ENCODE data around the gene CTTNBP2. TPM values are rescaled to one million over a fixed set of nuclear protein-coding genes. Genes with fewer than 3 reads are reported as not detected.

CTTNBP2 gene
- total and polyA plus RNA-seq, 2 donors (not counting 1 experiment from before 2014, with no cell fraction given), result 0.04 to 0.27 TPM

DNA sequence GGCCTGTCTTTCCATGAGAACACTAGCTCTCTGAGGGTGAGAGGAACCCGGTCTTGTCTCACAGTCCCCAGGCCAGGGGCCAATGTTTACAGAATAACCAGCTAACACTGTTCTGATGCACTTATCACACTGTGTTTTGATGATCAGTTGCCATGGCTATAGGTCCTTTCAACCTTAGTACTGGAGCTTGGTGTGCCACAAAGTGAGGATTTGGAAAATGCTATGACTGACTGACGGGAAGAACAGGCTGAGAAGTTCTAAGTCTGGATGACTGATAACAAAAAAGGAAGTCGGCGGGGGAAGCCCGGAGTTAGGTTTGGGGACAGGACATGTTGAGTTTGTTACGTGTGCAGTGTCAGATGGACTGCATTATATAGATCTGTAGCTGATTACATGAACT is 141.8 kb downstream of the CTTNBP2 start:
- Histone ChIP-seq H4K20me1 (ENCODE audit: control insufficient read depth, insufficient read depth, low read length, poor library complexity, severe bottlenecking) (no peaks in the 10 kb centered on the region), H3K36me3 (replicated peaks in 1 of 2; ENCODE audit: control extremely low read depth in 1 of 2, control insufficient read depth in 1 of 2, extremely low read depth in 1 of 2, insufficient read depth in 2 of 2, low read length in 1 of 2) (no peaks in the 10 kb centered on the region), H3K27ac (ENCODE audit: low read length in 2 of 2) (no peak overlapping the region), H3K9me3 (ENCODE audit: control extremely low read depth in 1 of 3, control insufficient read depth in 2 of 3, insufficient read depth in 1 of 3, low read length in 2 of 3) (no peaks in the 10 kb centered on the region), H3K27me3 (replicated peaks in 1 of 4; ENCODE audit: control extremely low read depth in 1 of 4, control insufficient read depth in 3 of 4, insufficient read depth in 4 of 4, low read length in 3 of 4) (peaks cover 0 to 8% (median 0%) of the 10 kb centered on the region in 4 experiments), H3K9ac (ENCODE audit: low read length) (no peak overlapping the region), H3K4me3 (ENCODE audit: control extremely low read depth in 1 of 5, extremely low read depth in 1 of 5, insufficient read depth in 1 of 5, low read depth in 2 of 5, low read length in 4 of 5) (no peak overlapping the region), H3K4me2 (replicated peaks; ENCODE audit: low read depth, low read length, poor library complexity, severe bottlenecking) (no peak overlapping the region), H3K4me1 (ENCODE audit: control insufficient read depth in 2 of 2, insufficient read depth in 2 of 2, low read length in 2 of 2) (no peaks in the 10 kb centered on the region), H2AFZ (ENCODE audit: insufficient read depth, low read depth, low read length, poor library complexity, severe bottlenecking) (no peak overlapping the region), H3K79me2 (ENCODE audit: control insufficient read depth, insufficient read depth, low read length) (no peaks in the 10 kb centered on the region)
- DNase-seq, result no peak
- Mint-ChIP-seq H3K4me3 (no peak overlapping the region), H3K27ac (no peak overlapping the region), H3K9me3 (ENCODE audit: insufficient read depth) (no peaks in the 10 kb centered on the region), H3K4me1 (no peaks in the 10 kb centered on the region), H3K27me3 (peaks cover 18% of the 10 kb centered on the region)
- intact Hi-C loops (cut with micrococcal nuclease), result no loop called here
- no peak for ATAC-seq (ENCODE audit: low read depth)
- WGBS (ENCODE audit: insufficient coverage), result 19% methylated on average over 4 of the region's 6 CpGs
- ChIA-PET POLR2A (no interaction called here), CTCF (no interaction called here)
- TF ChIP-seq EZH2 (IDR thresholded peaks at IDR 0.05; ENCODE audit: borderline replicate concordance, insufficient read depth, low read depth, low read length, poor library complexity, severe bottlenecking), result no peak
- TF ChIP-seq, protein P1, sequence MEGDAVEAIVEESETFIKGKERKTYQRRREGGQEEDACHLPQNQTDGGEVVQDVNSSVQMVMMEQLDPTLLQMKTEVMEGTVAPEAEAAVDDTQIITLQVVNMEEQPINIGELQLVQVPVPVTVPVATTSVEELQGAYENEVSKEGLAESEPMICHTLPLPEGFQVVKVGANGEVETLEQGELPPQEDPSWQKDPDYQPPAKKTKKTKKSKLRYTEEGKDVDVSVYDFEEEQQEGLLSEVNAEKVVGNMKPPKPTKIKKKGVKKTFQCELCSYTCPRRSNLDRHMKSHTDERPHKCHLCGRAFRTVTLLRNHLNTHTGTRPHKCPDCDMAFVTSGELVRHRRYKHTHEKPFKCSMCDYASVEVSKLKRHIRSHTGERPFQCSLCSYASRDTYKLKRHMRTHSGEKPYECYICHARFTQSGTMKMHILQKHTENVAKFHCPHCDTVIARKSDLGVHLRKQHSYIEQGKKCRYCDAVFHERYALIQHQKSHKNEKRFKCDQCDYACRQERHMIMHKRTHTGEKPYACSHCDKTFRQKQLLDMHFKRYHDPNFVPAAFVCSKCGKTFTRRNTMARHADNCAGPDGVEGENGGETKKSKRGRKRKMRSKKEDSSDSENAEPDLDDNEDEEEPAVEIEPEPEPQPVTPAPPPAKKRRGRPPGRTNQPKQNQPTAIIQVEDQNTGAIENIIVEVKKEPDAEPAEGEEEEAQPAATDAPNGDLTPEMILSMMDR (IDR thresholded peaks at IDR 0.05), result no peak

DNA sequence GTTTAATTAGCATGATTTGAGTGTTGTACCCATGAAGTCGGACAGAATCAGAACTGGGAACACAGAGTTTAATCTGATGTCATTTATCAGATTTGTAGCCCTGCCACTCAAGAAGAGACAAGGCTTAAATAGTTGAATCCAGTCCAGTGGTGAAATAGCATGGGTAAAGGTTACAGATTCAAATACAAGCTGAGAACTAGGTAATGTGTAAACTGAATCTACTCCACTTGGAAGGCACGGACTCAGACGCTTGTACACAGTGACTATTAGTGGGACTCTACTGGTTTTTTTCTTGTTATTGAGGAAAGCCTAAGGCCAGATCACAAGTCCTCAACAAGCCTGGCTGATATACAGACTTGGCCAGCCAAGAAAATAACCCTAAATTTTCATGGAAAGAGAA is 142.9 kb downstream of the CTTNBP2 start:
- ATAC-seq (ENCODE audit: low read depth), result no peak
- Histone ChIP-seq H3K9ac (ENCODE audit: low read length) (no peak overlapping the region), H3K4me3 (ENCODE audit: control extremely low read depth in 1 of 5, extremely low read depth in 1 of 5, insufficient read depth in 1 of 5, low read depth in 2 of 5, low read length in 4 of 5) (no peak overlapping the region), H2AFZ (ENCODE audit: insufficient read depth, low read depth, low read length, poor library complexity, severe bottlenecking) (no peak overlapping the region), H3K27me3 (replicated peaks in 1 of 4; ENCODE audit: control extremely low read depth in 1 of 4, control insufficient read depth in 3 of 4, insufficient read depth in 4 of 4, low read length in 3 of 4) (peaks cover 0 to 8% (median 0%) of the 10 kb centered on the region in 4 experiments), H3K9me3 (ENCODE audit: control extremely low read depth in 1 of 3, control insufficient read depth in 2 of 3, insufficient read depth in 1 of 3, low read length in 2 of 3) (no peaks in the 10 kb centered on the region), H3K4me1 (ENCODE audit: control insufficient read depth in 2 of 2, insufficient read depth in 2 of 2, low read length in 2 of 2) (no peaks in the 10 kb centered on the region), H3K4me2 (replicated peaks; ENCODE audit: low read depth, low read length, poor library complexity, severe bottlenecking) (no peak overlapping the region), H3K27ac (ENCODE audit: low read length in 2 of 2) (no peak overlapping the region), H4K20me1 (ENCODE audit: control insufficient read depth, insufficient read depth, low read length, poor library complexity, severe bottlenecking) (no peaks in the 10 kb centered on the region), H3K36me3 (replicated peaks in 1 of 2; ENCODE audit: control extremely low read depth in 1 of 2, control insufficient read depth in 1 of 2, extremely low read depth in 1 of 2, insufficient read depth in 2 of 2, low read length in 1 of 2) (no peaks in the 10 kb centered on the region), H3K79me2 (ENCODE audit: control insufficient read depth, insufficient read depth, low read length) (no peaks in the 10 kb centered on the region)
- Mint-ChIP-seq H3K27me3 (peaks cover 19% of the 10 kb centered on the region), H3K4me3 (no peak overlapping the region), H3K4me1 (no peaks in the 10 kb centered on the region), H3K9me3 (ENCODE audit: insufficient read depth) (no peaks in the 10 kb centered on the region), H3K27ac (no peak overlapping the region)
- intact Hi-C loops (cut with micrococcal nuclease), result no loop called here
- POLR2A ChIA-PET, result no interaction called here
- WGBS (ENCODE audit: insufficient coverage), result 88% methylated on average over 1 of the region's 3 CpGs
- CTCF ChIA-PET, result no interaction called here
- TF ChIP-seq EZH2 (IDR thresholded peaks at IDR 0.05; ENCODE audit: borderline replicate concordance, insufficient read depth, low read depth, low read length, poor library complexity, severe bottlenecking), result no peak
- TF ChIP-seq, protein P1 (IDR thresholded peaks at IDR 0.05), result no peak
- no peak for DNase-seq
